ENCODE results near the gene HARS1. TPM values are rescaled to one million over a fixed set of nuclear protein-coding genes. Genes with fewer than 3 reads are reported as not detected.

The HARS1 gene
- total and polyA plus RNA-seq, 2 of the 13 experiments (the other 11 are each of a cell fraction or from before 2014, with no cell fraction given), result 36.9 to 66.2 TPM

DNA sequence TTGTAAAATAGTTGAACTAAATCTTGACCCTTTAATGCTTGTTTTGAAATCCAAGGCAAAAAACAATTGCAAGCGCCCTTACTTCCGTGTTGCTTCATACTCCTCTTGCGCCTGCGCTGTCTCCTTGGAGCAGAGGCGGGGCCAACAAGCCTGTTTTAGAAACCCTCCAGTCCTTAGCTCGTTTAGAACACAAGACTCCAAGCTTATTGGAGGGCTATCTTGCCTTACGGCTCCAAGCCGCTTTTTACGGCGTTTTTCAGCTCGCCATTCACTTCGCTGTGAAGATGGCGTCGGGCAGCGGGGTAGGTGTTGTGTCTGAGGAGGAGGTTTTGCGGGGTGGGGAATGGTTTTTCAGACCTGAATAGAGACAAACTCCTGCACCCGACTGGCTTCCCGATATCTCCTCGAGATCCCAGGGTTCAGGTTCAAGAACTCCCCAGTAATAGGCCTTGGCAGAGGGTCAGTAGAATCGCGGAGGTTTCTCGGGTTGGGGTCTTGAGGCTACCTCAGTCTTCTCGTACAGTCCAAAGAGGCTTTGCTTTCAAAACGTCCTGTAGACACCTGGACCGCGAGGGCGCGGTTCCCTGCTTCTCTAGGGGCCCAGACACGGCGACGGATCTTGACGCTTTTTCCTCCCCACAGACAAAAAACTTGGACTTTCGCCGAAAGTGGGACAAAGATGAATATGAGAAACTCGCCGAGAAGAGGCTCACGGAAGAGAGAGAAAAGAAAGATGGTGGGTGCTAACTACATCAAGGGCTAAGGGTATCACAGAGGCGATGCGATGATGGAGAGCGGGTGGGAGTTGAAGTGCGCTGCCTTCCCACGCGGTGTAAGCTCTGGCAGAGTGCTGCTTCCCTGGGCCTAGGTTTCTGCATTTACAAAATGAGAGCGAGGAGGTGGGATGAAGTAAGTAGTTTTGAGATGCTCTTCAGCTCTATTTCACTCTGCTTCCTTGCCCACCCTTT, 9.3 kb upstream of the HARS1 start, which contains the start of gene ZMAT2 (continued):
- TF ChIP-seq, protein P1, sequence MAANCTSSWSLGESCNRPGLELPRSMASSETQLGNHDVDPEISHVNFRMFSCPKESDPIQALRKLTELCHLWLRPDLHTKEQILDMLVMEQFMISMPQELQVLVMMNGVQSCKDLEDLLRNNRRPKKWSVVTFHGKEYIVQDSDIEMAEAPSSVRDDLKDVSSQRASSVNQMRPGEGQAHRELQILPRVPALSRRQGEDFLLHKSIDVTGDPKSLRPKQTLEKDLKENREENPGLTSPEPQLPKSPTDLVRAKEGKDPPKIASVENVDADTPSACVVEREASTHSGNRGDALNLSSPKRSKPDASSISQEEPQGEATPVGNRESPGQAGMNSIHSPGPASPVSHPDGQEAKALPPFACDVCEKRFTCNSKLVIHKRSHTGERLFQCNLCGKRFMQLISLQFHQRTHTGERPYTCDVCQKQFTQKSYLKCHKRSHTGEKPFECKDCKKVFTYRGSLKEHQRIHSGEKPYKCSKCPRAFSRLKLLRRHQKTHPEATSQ (CRISPR knock-in tag; IDR thresholded peaks at IDR 0.05; ENCODE audit: borderline replicate concordance), result peak; percentile 37; the same call in 1 of the 2 replicates
- TF ChIP-seq TOPORS (CRISPR knock-in tag; IDR thresholded peaks at IDR 0.05) (peak; percentile 22; the same call in 1 of the 2 replicates), SALL1 (CRISPR knock-in tag; IDR thresholded peaks at IDR 0.05) (peak; percentile 52), ZFP91 (CRISPR knock-in tag; IDR thresholded peaks at IDR 0.05; ENCODE audit: borderline replicate concordance) (peak; percentile 78; the same call in 1 of the 2 replicates), ZNF766 (CRISPR knock-in tag; IDR thresholded peaks at IDR 0.05; ENCODE audit: borderline replicate concordance) (peak; percentile 57; the same call in 1 of the 2 replicates), MATR3 (CRISPR knock-in tag; IDR thresholded peaks at IDR 0.05) (no peak), SNAPC2 (CRISPR knock-in tag; IDR thresholded peaks at IDR 0.05) (0 out of 2 replicates have a peak, but pooled peaks have one; percentile 34), MED1 (CRISPR knock-in tag; IDR thresholded peaks at IDR 0.05) (0 out of 2 replicates have a peak, but pooled peaks have one; percentile 38), KLF6 (CRISPR knock-in tag; IDR thresholded peaks at IDR 0.05) (peak; percentile 55; the same call in 1 of the 2 replicates), ZFP1 (CRISPR knock-in tag; IDR thresholded peaks at IDR 0.05) (0 out of 2 replicates have a peak, but pooled peaks have one; percentile 28), HCFC1 (IDR thresholded peaks at IDR 0.05; ENCODE audit: low read depth, low read length) (peak; percentile 43; the same call in 1 of the 2 replicates), CHD4 (IDR thresholded peaks at IDR 0.05; ENCODE audit: borderline replicate concordance, low read length) (no peak), MYC (CRISPR knock-in tag; IDR thresholded peaks at IDR 0.05; ENCODE audit: borderline replicate concordance) (peak; percentile 43; the same call in 1 of the 2 replicates), CCAR2 (optimal IDR thresholded peaks at IDR 0.05; ENCODE audit: low read depth, low read length) (no peak), TMF1 (CRISPR knock-in tag; IDR thresholded peaks at IDR 0.05; ENCODE audit: low read depth) (0 out of 2 replicates have a peak, but pooled peaks have one; percentile 32), PAX8 (CRISPR knock-in tag; IDR thresholded peaks at IDR 0.05; ENCODE audit: borderline replicate concordance) (no peak), ZNF687 (CRISPR knock-in tag; IDR thresholded peaks at IDR 0.05) (peak; percentile 38), SAP130 (CRISPR knock-in tag; IDR thresholded peaks at IDR 0.05; ENCODE audit: low read depth) (peak; percentile 94)
